Gastroesophageal sphincter (tissue), 3 donors: ENCODE measurements around the gene DDX1.

Experiments
- CTCF ChIP-seq, 4 experiments: fragments of 200-600 bp in 2 of 4; fragments of 450-650 bp in 2 of 4; sonication (generic) in 1 of 4; IDR thresholded peaks; one replicate each; pipeline ENCODE4 v1.5.1; 2017 to 2019; ENCODE audit warnings: antibody characterized with exemption in 4 of 4, mild to moderate bottlenecking in 2 of 4, moderate library complexity in 2 of 4
- POLR2A ChIP-seq, 2 donors: fragments of 450-650 bp; IDR thresholded peaks; one replicate each; pipeline ENCODE4 v1.6.1; 2017; ENCODE audit warnings: antibody characterized with exemption in 2 of 2, mild to moderate bottlenecking in 2 of 2, moderate library complexity in 1 of 2

GRCh38 chr2:15653806-15654726, 62.4 kb downstream of the DDX1 start:
- TF ChIP-seq CTCF (IDR thresholded peaks at IDR 0.05) = no peak
- TF ChIP-seq POLR2A (IDR thresholded peaks at IDR 0.05) = no peak
